Spleen (tissue), 7 donors: ENCODE data around the gene SRPK2.

Source experiments
- CTCF ChIP-seq, 11 experiments: fragments of 200-600 bp in 7 of 11; fragments of 450-650 bp in 4 of 11; sonication (generic) in 4 of 11; IDR thresholded peaks in 8 of 11; conservative IDR thresholded peaks in 3 of 11; 1 replicate in 7 of 11; 2 replicates in 4 of 11; pipeline versions ENCODE4 v1.4.0 to v1.8.0; 2016 to 2021; ENCODE audit warnings: antibody characterized with exemption in 11 of 11, inconsistent platforms in 4 of 11, mild to moderate bottlenecking in 1 of 11
- POLR2A ChIP-seq, 3 donors: fragments of 450-650 bp; IDR thresholded peaks; one replicate each; pipeline ENCODE4 v1.5.1; 2017; ENCODE audit warnings: antibody characterized with exemption in 3 of 3, mild to moderate bottlenecking in 1 of 3
- POLR2AphosphoS5 ChIP-seq, 3 donors: sonication (generic); formaldehyde crosslinking; IDR thresholded peaks; one replicate each; pipeline ENCODE4 v1.5.1; 2017; ENCODE audit warnings: antibody characterized with exemption in 3 of 3
- donor health status: DM: no; HTN: no; CAD: no; lungs with moderate emphysema.
- donor health status: DM: no; HTN: no; CAD: no.
- donor health status: DM: no; HTN: no; CAD: no.

GRCh38 chr7:105084581-105084980, 304.1 kb downstream of the SRPK2 start:
- no peak for TF ChIP-seq CTCF (IDR thresholded peaks at IDR 0.05 in 8 of 11, conservative IDR thresholded peaks at IDR 0.05 in 3 of 11)
- TF ChIP-seq POLR2AphosphoS5 (IDR thresholded peaks at IDR 0.05), result no peak
- no peak for TF ChIP-seq POLR2A (IDR thresholded peaks at IDR 0.05)
